Breast epithelium (tissue), 4 donors: ENCODE measurements around the gene FTO. TPM values are rescaled to one million over a fixed set of nuclear protein-coding genes. Genes with fewer than 3 reads are reported as not detected.
"Not testable (repeated sequence)": the region's sequence is repeated elsewhere in the genome, so short reads cannot be mapped to it uniquely, and the experiment has no call there.

Experiments
- DNase-seq, 2 donors: peaks; one replicate each; pipeline ENCODE4 v3.0.0-alpha.2; 2019; ENCODE audit warnings: low spot score in 2 of 2
- H3K27ac ChIP-seq, 2 donors: fragments of 200-600 bp; sonication (generic) in 1 of 2; one replicate each; pipeline ENCODE4 v1.5.1; 2016 to 2019; ENCODE audit warnings: mild to moderate bottlenecking in 1 of 2
- H3K27me3 ChIP-seq, 2 donors: fragments of 200-600 bp; sonication (generic) in 1 of 2; one replicate each; pipeline versions ENCODE4 v1.5.1 to v1.6.0; 2017 to 2019; ENCODE audit warnings: control low read depth in 1 of 2, mild to moderate bottlenecking in 1 of 2
- H3K36me3 ChIP-seq: fragments of 200-600 bp; one replicate; pipeline ENCODE4 v1.5.1; 2019
- H3K4me1 ChIP-seq, 2 donors: fragments of 200-600 bp; sonication (generic); one replicate each; pipeline ENCODE4 v1.5.1; 2016 to 2019; ENCODE audit warnings: control low read depth in 1 of 2
- H3K4me3 ChIP-seq, 3 donors: fragments of 200-600 bp; sonication (generic); 1 replicate in 2 of 3; 2 replicates in 1 of 3; pipeline ENCODE4 v1.5.1; 2016 to 2019; ENCODE audit warnings: mild to moderate bottlenecking in 3 of 3, moderate library complexity in 2 of 3
- H3K9me3 ChIP-seq, 2 donors: fragments of 200-600 bp; sonication (generic) in 1 of 2; one replicate each; pipeline ENCODE4 v1.5.1; 2016 to 2019; ENCODE audit warnings: control low read depth in 1 of 2
- CTCF ChIP-seq, 3 donors: fragments of 450-650 bp; IDR thresholded peaks; one replicate each; pipeline ENCODE4 v1.5.1; 2016 to 2017; ENCODE audit warnings: antibody characterized with exemption in 3 of 3, mild to moderate bottlenecking in 3 of 3, moderate library complexity in 3 of 3
- POLR2A ChIP-seq: fragments of 450-650 bp; IDR thresholded peaks from one replicate; pipeline ENCODE4 v1.6.1; 2016; ENCODE audit warnings: antibody characterized with exemption, mild to moderate bottlenecking, moderate library complexity
- POLR2AphosphoS5 ChIP-seq, 3 donors: sonication (generic); formaldehyde crosslinking; IDR thresholded peaks; one replicate each; pipeline ENCODE4 v1.6.1; 2017; ENCODE audit warnings: antibody characterized with exemption in 3 of 3
- intact Hi-C: fragments of 100-400 bp; cut with DNase I; formaldehyde crosslinking; loops from one replicate; pipeline ENCODE4 v1.15.1; 2023; ENCODE audit warnings: low total_unique reads
- total RNA-seq, 3 donors: library from RNA; depleted of rRNA; stranded (reverse); fragments of >200 nt; gene quantifications; one replicate each; pipeline ENCODE4 v1.1.0, GENCODE V29; 2016

FTO gene
- total RNA-seq, 3 donors from 2014 or later: 109 to 193 (median 174) TPM

GRCh38 chr16:53690771-53691170, 13.2 kb upstream of the FTO start:
- Histone ChIP-seq H3K4me3 (no peak overlapping the region), H3K36me3 (no peaks in the 10 kb centered on the region), H3K4me1 (no peaks in the 10 kb centered on the region), H3K9me3 (no peaks in the 10 kb centered on the region), H3K27ac (no peak overlapping the region), H3K27me3 (no peaks in the 10 kb centered on the region)
- TF ChIP-seq POLR2A (no peak), POLR2AphosphoS5 (IDR thresholded peaks at IDR 0.05) (no peak), CTCF (IDR thresholded peaks at IDR 0.05) (no peak)
- intact Hi-C loops: no loop called here
- DNase-seq: no peak

- TF ChIP-seq POLR2AphosphoS5 (IDR thresholded peaks at IDR 0.05): no peak
- TF ChIP-seq POLR2A: no peak
- no peak for TF ChIP-seq CTCF (IDR thresholded peaks at IDR 0.05)
- Histone ChIP-seq H3K4me1 (no peaks in the 10 kb centered on the region), H3K4me3 (no peak overlapping the region), H3K27me3 (no peaks in the 10 kb centered on the region), H3K9me3 (no peaks in the 10 kb centered on the region), H3K27ac (no peak overlapping the region), H3K36me3 (no peaks in the 10 kb centered on the region)
- intact Hi-C loops: no loop called here
- no peak for DNase-seq
These were observed 11.8 kb upstream of the FTO start for GRCh38 chr16:53692146-53692545.

GRCh38 chr16:53693320-53693719, 10.6 kb upstream of the FTO start:
- intact Hi-C loops: no loop called here
- no peaks in the 10 kb centered on the region for H3K9me3 ChIP-seq
- no peak overlapping the region for H3K4me3 ChIP-seq
- TF ChIP-seq POLR2AphosphoS5 (IDR thresholded peaks at IDR 0.05): no peak
- TF ChIP-seq POLR2A: no peak
- no peak for TF ChIP-seq CTCF (IDR thresholded peaks at IDR 0.05)
- H3K4me1 ChIP-seq: no peaks in the 10 kb centered on the region
- H3K36me3 ChIP-seq: no peaks in the 10 kb centered on the region
- H3K27ac ChIP-seq: no peak overlapping the region
- no peak for DNase-seq
- no peaks in the 10 kb centered on the region for H3K27me3 ChIP-seq

GRCh38 chr16:53695070-53695469, 8.9 kb upstream of the FTO start:
- intact Hi-C loops: no loop called here
- H3K4me1 ChIP-seq: no peaks in the 10 kb centered on the region
- H3K9me3 ChIP-seq: no peaks in the 10 kb centered on the region
- H3K36me3 ChIP-seq: no peaks in the 10 kb centered on the region
- H3K4me3 ChIP-seq: no peak overlapping the region
- H3K27me3 ChIP-seq: no peaks in the 10 kb centered on the region
- TF ChIP-seq POLR2AphosphoS5 (IDR thresholded peaks at IDR 0.05) (no peak), CTCF (IDR thresholded peaks at IDR 0.05) (no peak), POLR2A (no peak)
- no peak for DNase-seq
- H3K27ac ChIP-seq: no peak overlapping the region

GRCh38 chr16:53698271-53698670, 5.7 kb upstream of the FTO start:
- H3K9me3 ChIP-seq, H3K4me3 ChIP-seq, DNase-seq, H3K27ac ChIP-seq, H3K36me3 ChIP-seq, H3K27me3 ChIP-seq, intact Hi-C loops, H3K4me1 ChIP-seq: not testable (repeated sequence)

GRCh38 chr16:53704445-53704813, 473 bp downstream of the FTO start:
- H3K36me3 ChIP-seq: no peaks in the 10 kb centered on the region
- H3K4me3 ChIP-seq: peak overlapping the region; percentile 64 to 76 (median 73)
- TF ChIP-seq CTCF (IDR thresholded peaks at IDR 0.05) (no peak), POLR2AphosphoS5 (IDR thresholded peaks at IDR 0.05) (no peak), POLR2A (no peak)
- no peaks in the 10 kb centered on the region for H3K9me3 ChIP-seq
- peaks cover 0 to 15% of the 10 kb centered on the region in 2 donors for H3K4me1 ChIP-seq
- no peak for DNase-seq
- no peaks in the 10 kb centered on the region for H3K27me3 ChIP-seq
- intact Hi-C loops: no loop called here
- H3K27ac ChIP-seq: peak overlapping the region; percentile 77
